Measurements from ENCODE around the gene RNASE8. TPM values are rescaled to one million over a fixed set of nuclear protein-coding genes. Genes with fewer than 3 reads are reported as not detected.
"Not testable (repeated sequence)": the region's sequence is repeated elsewhere in the genome, so short reads cannot be mapped to it uniquely, and the experiment has no call there.

The RNASE8 gene
- total RNA-seq, 1 donor from 2014 or later = not detected

- Mint-ChIP-seq H3K4me3 (ENCODE audit: unreplicated experiment) (no peak overlapping the region), H3K9me3 (ENCODE audit: unreplicated experiment) (no peaks in the 10 kb centered on the region), H3K4me1 (ENCODE audit: unreplicated experiment) (peaks cover 42% of the 10 kb centered on the region), H3K27me3 (ENCODE audit: unreplicated experiment) (peaks cover 16% of the 10 kb centered on the region), H3K27ac (ENCODE audit: unreplicated experiment) (no peak overlapping the region), H3K36me3 (ENCODE audit: low read depth, unreplicated experiment) (no peaks in the 10 kb centered on the region)
- no peak for TF ChIP-seq CTCF (IDR thresholded peaks at IDR 0.05; ENCODE audit: unreplicated experiment)
- no peak for DNase-seq (ENCODE audit: low spot score)
Measured at GRCh38 chr14:21040370-21040925, 17.2 kb upstream of the RNASE8 start.

- not testable (repeated sequence) for H3K4me3 Mint-ChIP-seq (ENCODE audit: unreplicated experiment); H3K27ac Mint-ChIP-seq (ENCODE audit: unreplicated experiment); H3K36me3 Mint-ChIP-seq (ENCODE audit: low read depth, unreplicated experiment)
Measured at GRCh38 chr14:21040941-21041340, 16.7 kb upstream of the RNASE8 start.

GRCh38 chr14:21041676-21042433, 15.8 kb upstream of the RNASE8 start, which contains the start of gene RNASE7:
TSS of gene RNASE7 (plus strand) at chr14:21042362. CDS start at chr14:21042993, 631 bp downstream.
- no peak for DNase-seq (ENCODE audit: low spot score)
- H3K4me3 Mint-ChIP-seq (ENCODE audit: unreplicated experiment) = no peak within 1 kb of the TSS
- H3K9me3 Mint-ChIP-seq (ENCODE audit: unreplicated experiment) = no peaks in the 10 kb centered on the region
- no peak for TF ChIP-seq CTCF (IDR thresholded peaks at IDR 0.05; ENCODE audit: unreplicated experiment)
- no peak within 1 kb of the TSS for H3K27ac Mint-ChIP-seq (ENCODE audit: unreplicated experiment)
- H3K27me3 Mint-ChIP-seq (ENCODE audit: unreplicated experiment) = peaks cover 12% of the 10 kb centered on the region
- H3K36me3 Mint-ChIP-seq (ENCODE audit: low read depth, unreplicated experiment) = no peaks in the 10 kb centered on the region
- peaks cover 42% of the 10 kb centered on the region for H3K4me1 Mint-ChIP-seq (ENCODE audit: unreplicated experiment)

More at GRCh38 chr14:21040941-21041340, 16.7 kb upstream of the RNASE8 start:
- not testable (repeated sequence) for DNase-seq (ENCODE audit: low spot score); H3K9me3 Mint-ChIP-seq (ENCODE audit: unreplicated experiment)
- Mint-ChIP-seq H3K4me1 (ENCODE audit: unreplicated experiment) (peaks cover 42% of the 10 kb centered on the region), H3K27me3 (ENCODE audit: unreplicated experiment) (peaks cover 15% of the 10 kb centered on the region)

- Mint-ChIP-seq H3K36me3 (ENCODE audit: low read depth, unreplicated experiment) (no peaks in the 10 kb centered on the region), H3K4me1 (ENCODE audit: unreplicated experiment) (peaks cover 42% of the 10 kb centered on the region), H3K27ac (ENCODE audit: unreplicated experiment) (no peak overlapping the region), H3K4me3 (ENCODE audit: unreplicated experiment) (no peak overlapping the region), H3K9me3 (ENCODE audit: unreplicated experiment) (no peaks in the 10 kb centered on the region), H3K27me3 (ENCODE audit: unreplicated experiment) (peaks cover 11% of the 10 kb centered on the region)
- no peak for TF ChIP-seq CTCF (IDR thresholded peaks at IDR 0.05; ENCODE audit: unreplicated experiment)
- DNase-seq (ENCODE audit: low spot score) = no peak
Measured at GRCh38 chr14:21042918-21043317, 14.7 kb upstream of the RNASE8 start.

GRCh38 chr14:21043387-21043973, 14.1 kb upstream of the RNASE8 start:
- Mint-ChIP-seq H3K4me1 (ENCODE audit: unreplicated experiment) (peaks cover 39% of the 10 kb centered on the region), H3K4me3 (ENCODE audit: unreplicated experiment) (no peak overlapping the region), H3K27ac (ENCODE audit: unreplicated experiment) (no peak overlapping the region), H3K36me3 (ENCODE audit: low read depth, unreplicated experiment) (no peaks in the 10 kb centered on the region), H3K27me3 (ENCODE audit: unreplicated experiment) (peaks cover 11% of the 10 kb centered on the region), H3K9me3 (ENCODE audit: unreplicated experiment) (no peaks in the 10 kb centered on the region)
- DNase-seq (ENCODE audit: low spot score) = no peak
- TF ChIP-seq CTCF (IDR thresholded peaks at IDR 0.05; ENCODE audit: unreplicated experiment) = no peak

Data from endothelial cell (in vitro differentiated cells).